GM19467 (cell line): ENCODE results near the gene AKAP13.
"Not testable (repeated sequence)": the region's sequence is repeated elsewhere in the genome, so short reads cannot be mapped to it uniquely, and the experiment has no call there.

Experiments
- ATAC-seq: cut with Tn5 transposase; IDR thresholded peaks from one replicate; pipeline ENCODE4 v1.9.1; 2021; ENCODE audit warnings: mild to moderate bottlenecking, moderate library complexity; ENCODE audit not compliant: unreplicated experiment

The AKAP13 gene

GRCh38 chr15:85636351-85636750 is 255.9 kb downstream of the AKAP13 start:
- ATAC-seq, result no peak

GRCh38 chr15:85639752-85640381 is 259.5 kb downstream of the AKAP13 start:
- no peak for ATAC-seq

- ATAC-seq, result no peak
Observed at GRCh38 chr15:85642065-85642692, 261.8 kb downstream of the AKAP13 start.

- ATAC-seq, result no peak
Observed at GRCh38 chr15:85642693-85643066, 262.3 kb downstream of the AKAP13 start.

- peak; percentile 75 for ATAC-seq
Observed at GRCh38 chr15:85646538-85647091, 266.2 kb downstream of the AKAP13 start.

- no peak for ATAC-seq
Observed at GRCh38 chr15:85649372-85649771, 269.0 kb downstream of the AKAP13 start.

- no peak for ATAC-seq
Observed at GRCh38 chr15:85651548-85651947, 271.1 kb downstream of the AKAP13 start.

- no peak for ATAC-seq
Observed at GRCh38 chr15:85652457-85652856, 272.1 kb downstream of the AKAP13 start.

- no peak for ATAC-seq
Observed at GRCh38 chr15:85657132-85657531, 276.7 kb downstream of the AKAP13 start.

- no peak for ATAC-seq
Observed at GRCh38 chr15:85658816-85659215, 278.4 kb downstream of the AKAP13 start.

GRCh38 chr15:85661859-85662258 is 281.5 kb downstream of the AKAP13 start:
- no peak for ATAC-seq

- not testable (repeated sequence) for ATAC-seq
Observed at GRCh38 chr15:85665677-85666076, 285.3 kb downstream of the AKAP13 start.

- ATAC-seq, result peak; percentile 85
Observed at GRCh38 chr15:85667491-85668424, 287.4 kb downstream of the AKAP13 start.

GRCh38 chr15:85671156-85671555 is 290.8 kb downstream of the AKAP13 start:
- no peak for ATAC-seq

- no peak for ATAC-seq
Observed at GRCh38 chr15:85672332-85673084, 292.1 kb downstream of the AKAP13 start.

GRCh38 chr15:85673326-85673725 is 292.9 kb downstream of the AKAP13 start:
- no peak for ATAC-seq

GRCh38 chr15:85676342-85677098 is 296.1 kb downstream of the AKAP13 start:
- no peak for ATAC-seq

- ATAC-seq, result no peak
Observed at GRCh38 chr15:85679231-85679630, 298.8 kb downstream of the AKAP13 start.

- ATAC-seq, result no peak
Observed at GRCh38 chr15:85681386-85681785, 301.0 kb downstream of the AKAP13 start.

GRCh38 chr15:85684174-85684710 is 303.8 kb downstream of the AKAP13 start:
- ATAC-seq, result no peak
